Measurements from ENCODE around the gene GPR34. TPM values are rescaled to one million over a fixed set of nuclear protein-coding genes. Genes with fewer than 3 reads are reported as not detected.

GPR34 gene
- total and polyA plus RNA-seq, 5 donors: 1.5 to 10.2 (median 8.2) TPM

DNA sequence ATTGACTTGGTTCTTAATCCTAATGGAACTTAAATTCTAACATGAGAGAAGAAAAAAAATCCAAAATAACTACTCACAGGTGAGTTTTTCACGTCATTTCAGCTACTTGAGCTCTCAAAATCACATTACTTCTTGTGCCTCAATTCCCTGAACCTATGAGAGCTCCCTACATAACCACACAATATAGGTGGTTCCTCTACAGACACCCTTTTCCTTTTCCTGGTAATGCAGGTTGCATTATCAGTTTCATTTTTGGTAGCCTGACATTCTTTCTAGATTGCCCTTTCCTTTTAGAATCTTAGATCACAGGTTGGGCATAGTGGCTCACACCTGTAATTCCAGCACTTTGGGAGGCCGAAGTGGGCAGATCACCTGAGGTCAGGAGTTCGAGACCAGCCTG lies 4.3 kb downstream of the GPR34 start:
- intact Hi-C loops (cut with DNase I): no loop called here
- WGBS: over 99% methylated on average over 3 of the region's 3 CpGs
- Histone ChIP-seq H3K4me3 (ENCODE audit: low read length) (no peak overlapping the region), H3K9me3 (ENCODE audit: control insufficient read depth, low read length) (no peaks in the 10 kb centered on the region), H3K27me3 (ENCODE audit: control insufficient read depth, insufficient read depth) (no peaks in the 10 kb centered on the region), H3K4me1 (ENCODE audit: control insufficient read depth, insufficient read depth, low read length) (no peaks in the 10 kb centered on the region), H3K27ac (ENCODE audit: low read length) (no peak overlapping the region)
- DNase-seq: no peak
- no peak for ATAC-seq

- WGBS: 67% methylated on average over 7 of the region's 7 CpGs
- no peaks in the 10 kb centered on the region for H3K9me3 ChIP-seq (ENCODE audit: control insufficient read depth, low read length)
- no peak for DNase-seq
- H3K27ac ChIP-seq (ENCODE audit: low read length): no peak overlapping the region
- H3K27me3 ChIP-seq (ENCODE audit: control insufficient read depth, insufficient read depth): no peaks in the 10 kb centered on the region
- intact Hi-C loops (cut with DNase I): no loop called here
- ATAC-seq: no peak
- H3K4me1 ChIP-seq (ENCODE audit: control insufficient read depth, insufficient read depth, low read length): no peaks in the 10 kb centered on the region
- H3K4me3 ChIP-seq (ENCODE audit: low read length): no peak overlapping the region
Observed at GRCh38 chrX:41695426-41695825, 6.7 kb downstream of the GPR34 start.

- Histone ChIP-seq H3K4me3 (ENCODE audit: low read length) (no peak overlapping the region), H3K4me1 (ENCODE audit: control insufficient read depth, insufficient read depth, low read length) (no peaks in the 10 kb centered on the region), H3K9me3 (ENCODE audit: control insufficient read depth, low read length) (no peaks in the 10 kb centered on the region), H3K27ac (ENCODE audit: low read length) (no peak overlapping the region), H3K27me3 (ENCODE audit: control insufficient read depth, insufficient read depth) (no peaks in the 10 kb centered on the region)
- intact Hi-C loops (cut with DNase I): no loop called here
- no peak for DNase-seq
- no peak for ATAC-seq
Observed at GRCh38 chrX:41703574-41704029, 14.8 kb downstream of the GPR34 start.

- Histone ChIP-seq H3K27me3 (ENCODE audit: control insufficient read depth, insufficient read depth) (no peaks in the 10 kb centered on the region), H3K4me3 (ENCODE audit: low read length) (no peak overlapping the region), H3K27ac (ENCODE audit: low read length) (no peak overlapping the region), H3K9me3 (ENCODE audit: control insufficient read depth, low read length) (no peaks in the 10 kb centered on the region), H3K4me1 (ENCODE audit: control insufficient read depth, insufficient read depth, low read length) (no peaks in the 10 kb centered on the region)
- DNase-seq (no peak), ATAC-seq (no peak)
- intact Hi-C loops (cut with DNase I): no loop called here
- 96% methylated on average over 1 of the region's 1 CpG for WGBS
Observed at GRCh38 chrX:41705042-41705441, 16.3 kb downstream of the GPR34 start.

GRCh38 chrX:41705680-41706374 lies 17.1 kb downstream of the GPR34 start:
- H3K27ac ChIP-seq (ENCODE audit: low read length): no peak overlapping the region
- intact Hi-C loops (cut with DNase I): no loop called here
- no peaks in the 10 kb centered on the region for H3K9me3 ChIP-seq (ENCODE audit: control insufficient read depth, low read length)
- ATAC-seq (peak in 1 of 2 donors; percentile 52), DNase-seq (no peak)
- H3K4me1 ChIP-seq (ENCODE audit: control insufficient read depth, insufficient read depth, low read length): no peaks in the 10 kb centered on the region
- WGBS: 76% methylated on average over 3 of the region's 3 CpGs
- H3K4me3 ChIP-seq (ENCODE audit: low read length): no peak overlapping the region
- H3K27me3 ChIP-seq (ENCODE audit: control insufficient read depth, insufficient read depth): no peaks in the 10 kb centered on the region

DNA sequence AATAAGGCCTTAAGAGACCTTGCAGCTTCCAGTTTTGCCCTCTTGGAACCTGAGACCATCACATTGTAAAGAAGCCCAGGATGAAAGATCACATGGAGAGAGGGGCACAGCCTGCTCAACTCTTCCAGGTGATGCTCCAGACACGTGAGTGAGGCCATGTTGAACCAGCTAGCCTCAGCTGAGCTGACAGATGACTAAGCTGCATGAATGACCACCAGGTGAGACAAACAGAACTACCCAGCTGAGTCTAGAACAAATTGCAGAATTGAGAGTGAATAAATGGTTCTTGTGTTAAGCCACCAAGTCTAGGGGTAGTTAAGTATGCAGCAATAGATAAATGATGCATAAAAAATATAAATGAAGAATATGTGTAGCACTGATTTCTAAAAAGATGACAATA lies 18.4 kb downstream of the GPR34 start:
- H3K4me1 ChIP-seq (ENCODE audit: control insufficient read depth, insufficient read depth, low read length): no peaks in the 10 kb centered on the region
- DNase-seq (no peak), ATAC-seq (no peak)
- intact Hi-C loops (cut with DNase I): no loop called here
- no peaks in the 10 kb centered on the region for H3K27me3 ChIP-seq (ENCODE audit: control insufficient read depth, insufficient read depth)
- H3K4me3 ChIP-seq (ENCODE audit: low read length): no peak overlapping the region
- no peak overlapping the region for H3K27ac ChIP-seq (ENCODE audit: low read length)
- H3K9me3 ChIP-seq (ENCODE audit: control insufficient read depth, low read length): no peaks in the 10 kb centered on the region
- 87% methylated on average over 1 of the region's 1 CpG for WGBS

DNA sequence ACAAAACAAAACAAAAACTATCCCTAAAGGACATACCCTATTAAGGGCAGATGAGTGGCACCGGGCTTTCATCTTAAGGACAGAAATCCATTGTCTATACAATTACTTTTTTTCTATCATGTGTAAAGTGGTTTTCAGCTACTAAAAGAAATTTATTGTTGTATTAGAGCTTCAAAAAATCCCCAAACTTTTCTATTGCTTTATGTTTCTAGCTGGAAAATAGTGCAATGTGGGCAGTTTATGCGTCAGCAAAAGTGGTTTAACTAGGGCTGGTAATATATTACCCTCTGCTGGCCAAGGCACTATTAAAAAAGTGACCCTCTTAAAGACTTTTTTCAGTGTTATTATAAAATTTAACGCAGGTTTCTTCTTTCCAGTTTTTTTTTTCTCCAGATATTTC lies 19.7 kb downstream of the GPR34 start:
- Histone ChIP-seq H3K27ac (ENCODE audit: low read length) (no peak overlapping the region), H3K27me3 (ENCODE audit: control insufficient read depth, insufficient read depth) (no peaks in the 10 kb centered on the region), H3K4me3 (ENCODE audit: low read length) (no peak overlapping the region), H3K9me3 (ENCODE audit: control insufficient read depth, low read length) (no peaks in the 10 kb centered on the region), H3K4me1 (ENCODE audit: control insufficient read depth, insufficient read depth, low read length) (no peaks in the 10 kb centered on the region)
- DNase-seq: no peak
- WGBS: 79% methylated on average over 3 of the region's 3 CpGs
- intact Hi-C loops (cut with DNase I): no loop called here
- no peak for ATAC-seq

- ATAC-seq (no peak), DNase-seq (no peak)
- H3K4me1 ChIP-seq (ENCODE audit: control insufficient read depth, insufficient read depth, low read length): no peaks in the 10 kb centered on the region
- 93% methylated on average over 5 of the region's 5 CpGs for WGBS
- no peaks in the 10 kb centered on the region for H3K27me3 ChIP-seq (ENCODE audit: control insufficient read depth, insufficient read depth)
- no peak overlapping the region for H3K4me3 ChIP-seq (ENCODE audit: low read length)
- H3K9me3 ChIP-seq (ENCODE audit: control insufficient read depth, low read length): no peaks in the 10 kb centered on the region
- intact Hi-C loops (cut with DNase I): no loop called here
- H3K27ac ChIP-seq (ENCODE audit: low read length): no peak overlapping the region
Observed at GRCh38 chrX:41711021-41711667, 22.4 kb downstream of the GPR34 start.

- 96% methylated on average over 5 of the region's 5 CpGs for WGBS
- Histone ChIP-seq H3K27me3 (ENCODE audit: control insufficient read depth, insufficient read depth) (no peaks in the 10 kb centered on the region), H3K4me3 (ENCODE audit: low read length) (no peak overlapping the region), H3K9me3 (ENCODE audit: control insufficient read depth, low read length) (no peaks in the 10 kb centered on the region), H3K4me1 (ENCODE audit: control insufficient read depth, insufficient read depth, low read length) (no peaks in the 10 kb centered on the region), H3K27ac (ENCODE audit: low read length) (no peak overlapping the region)
- DNase-seq: no peak
- intact Hi-C loops (cut with DNase I): no loop called here
- no peak for ATAC-seq
Observed at GRCh38 chrX:41716222-41716621, 27.4 kb downstream of the GPR34 start.

DNA sequence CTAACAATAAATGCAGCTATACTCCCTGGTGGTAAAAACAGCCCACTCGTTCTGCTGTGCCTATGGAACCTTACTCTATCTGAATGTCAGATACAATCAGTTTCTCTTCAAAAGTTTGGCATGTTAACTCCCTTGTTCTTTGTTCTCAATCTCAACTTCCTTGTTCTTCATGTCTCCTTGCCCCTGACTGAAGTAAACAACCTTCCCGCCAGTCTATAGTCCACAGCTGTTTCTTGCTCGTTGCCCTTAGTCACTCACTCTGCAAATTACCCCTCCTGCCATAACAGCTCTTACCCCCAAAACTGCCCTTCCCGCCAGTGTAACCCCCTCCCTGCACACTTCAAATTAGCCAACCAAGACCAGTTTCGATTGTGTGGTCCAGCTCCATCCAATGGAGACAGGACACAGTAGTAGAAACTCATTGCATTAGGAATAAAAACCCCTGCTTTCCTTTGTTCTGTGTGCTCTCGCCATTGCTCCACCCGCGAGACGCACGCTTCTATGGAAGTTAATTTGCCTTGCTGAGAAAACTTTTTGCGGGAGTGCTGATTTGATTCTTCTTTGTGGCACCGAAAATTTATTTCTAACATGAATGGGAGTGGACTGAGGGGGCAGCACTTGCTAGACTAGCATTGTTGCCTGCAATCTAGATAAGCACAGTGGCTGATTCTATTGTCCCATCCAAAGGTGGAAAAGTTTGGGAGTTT lies 28.1 kb downstream of the GPR34 start:
- Histone ChIP-seq H3K9me3 (ENCODE audit: control insufficient read depth, low read length) (no peaks in the 10 kb centered on the region), H3K4me1 (ENCODE audit: control insufficient read depth, insufficient read depth, low read length) (no peaks in the 10 kb centered on the region), H3K27ac (ENCODE audit: low read length) (no peak overlapping the region), H3K4me3 (ENCODE audit: low read length) (no peak overlapping the region), H3K27me3 (ENCODE audit: control insufficient read depth, insufficient read depth) (no peaks in the 10 kb centered on the region)
- WGBS: 92% methylated on average over 12 of the region's 12 CpGs
- intact Hi-C loops (cut with DNase I): no loop called here
- ATAC-seq (no peak), DNase-seq (no peak)

GRCh38 chrX:41718481-41719235 lies 29.9 kb downstream of the GPR34 start:
- no peak overlapping the region for H3K27ac ChIP-seq (ENCODE audit: low read length)
- DNase-seq (no peak), ATAC-seq (no peak)
- WGBS: 90% methylated on average over 4 of the region's 4 CpGs
- no peaks in the 10 kb centered on the region for H3K9me3 ChIP-seq (ENCODE audit: control insufficient read depth, low read length)
- no peak overlapping the region for H3K4me3 ChIP-seq (ENCODE audit: low read length)
- no peaks in the 10 kb centered on the region for H3K27me3 ChIP-seq (ENCODE audit: control insufficient read depth, insufficient read depth)
- intact Hi-C loops (cut with DNase I): no loop called here
- H3K4me1 ChIP-seq (ENCODE audit: control insufficient read depth, insufficient read depth, low read length): no peaks in the 10 kb centered on the region
